NCI-H82 treated with DMSO at 0.1 percent for 48 hours (cell line): ENCODE measurements around the gene RD3L.

Experiments
- DNase-seq: peaks from one replicate; lab custom pipeline; 2025; ENCODE audit not compliant: unreplicated experiment; lab: John Stamatoyannopoulos, UW

The RD3L gene

GRCh38 chr14:103897075-103897947 is 45.0 kb downstream of the RD3L start:
- DNase-seq: no peak

GRCh38 chr14:103896578-103896977 is 45.8 kb downstream of the RD3L start:
- no peak for DNase-seq

GRCh38 chr14:103894723-103895059 is 47.6 kb downstream of the RD3L start:
- no peak for DNase-seq

GRCh38 chr14:103894034-103894722 is 48.2 kb downstream of the RD3L start:
- no peak for DNase-seq

- no peak for DNase-seq
Measured at GRCh38 chr14:103892247-103892646, 50.1 kb downstream of the RD3L start.

GRCh38 chr14:103891667-103892215 is 50.6 kb downstream of the RD3L start:
- no peak for DNase-seq

- DNase-seq: no peak
Measured at GRCh38 chr14:103890821-103891666, 51.3 kb downstream of the RD3L start.
